ENCODE data around the gene SNAP29. TPM values are rescaled to one million over a fixed set of nuclear protein-coding genes. Genes with fewer than 3 reads are reported as not detected.

Gene SNAP29
- total RNA-seq, 1 experiment from 2014 or later, result 17.9 TPM

- Histone ChIP-seq H2BK12ac (ENCODE audit: insufficient read length, low read depth, low read length) (no peak overlapping the region), H2BK120ac (ENCODE audit: low read depth, low read length, poor library complexity, severe bottlenecking) (no peak overlapping the region), H4K5ac (ENCODE audit: insufficient read length, low read depth, low read length) (no peak overlapping the region), H3K56ac (ENCODE audit: insufficient read length, low read depth, low read length) (no peak overlapping the region), H4K8ac (replicated peaks; ENCODE audit: insufficient read length, low read depth, low read length) (no peak overlapping the region), H4K91ac (ENCODE audit: insufficient read length, low read depth, low read length) (no peak overlapping the region), H3K4ac (ENCODE audit: low read depth, low read length) (no peak overlapping the region), H2BK5ac (ENCODE audit: insufficient read length, low read length) (no peak overlapping the region), H3K27me3 (ENCODE audit: insufficient read depth, low read length) (no peaks in the 10 kb centered on the region), H2BK20ac (ENCODE audit: low read depth, low read length, poor library complexity, severe bottlenecking) (no peak overlapping the region), H4K20me1 (ENCODE audit: control insufficient read depth, insufficient read depth, insufficient read length) (no peaks in the 10 kb centered on the region), H2AK5ac (ENCODE audit: insufficient read length, low read length) (no peak overlapping the region), H3K79me1 (ENCODE audit: insufficient read depth, low read depth, low read length, poor library complexity, severe bottlenecking) (no peaks in the 10 kb centered on the region), H2AFZ (ENCODE audit: low read length) (no peak overlapping the region), H3K23ac (ENCODE audit: insufficient read length, low read depth, low read length) (no peak overlapping the region), H3K4me1 (ENCODE audit: insufficient read depth, low read length) (no peaks in the 10 kb centered on the region), H3K18ac (ENCODE audit: insufficient read length, low read depth, low read length) (no peak overlapping the region), H3T11ph (ENCODE audit: low read length) (no peak overlapping the region), H3K9me3 (ENCODE audit: control insufficient read depth, low read depth, low read length) (no peaks in the 10 kb centered on the region), H3K14ac (ENCODE audit: insufficient read depth, low read length) (no peak overlapping the region), H3K23me2 (ENCODE audit: insufficient read length, low read depth, low read length, poor library complexity, severe bottlenecking) (no peaks in the 10 kb centered on the region), H3K79me2 (ENCODE audit: insufficient read depth, low read length) (no peaks in the 10 kb centered on the region), H3K27ac (ENCODE audit: insufficient read length, low read depth, low read length) (no peak overlapping the region), H3K4me2 (ENCODE audit: insufficient read depth, insufficient read length, low read length) (no peak overlapping the region), H2BK15ac (ENCODE audit: low read depth, low read length) (no peak overlapping the region), H3K9ac (ENCODE audit: extremely low read depth, insufficient read length, low read length) (no peak overlapping the region)
- H3K27ac Mint-ChIP-seq, result 0 out of 7 replicates have a peak overlapping the region, but pooled peaks of 1 of the 3 experiments have one; percentile 10
- no peak for TF ChIP-seq CTCF (conservative IDR thresholded peaks at IDR 0.05)
- no CpG with 5 or more reads among the region's 6 CpGs for WGBS (ENCODE audit: extremely low coverage, insufficient read length, low lambda C conversion rate)
- no peaks in the 10 kb centered on the region for H3K4me1 Mint-ChIP-seq
- H3K4me3 Mint-ChIP-seq, result no peak overlapping the region
- no peaks in the 10 kb centered on the region for H3K9me3 Mint-ChIP-seq
- H3K27me3 Mint-ChIP-seq (ENCODE audit: low read depth), result no peaks in the 10 kb centered on the region
- H3K36me3 Mint-ChIP-seq (ENCODE audit: insufficient read depth in 1 of 3, low read depth in 3 of 3), result peaks cover 4 to 51% (median 11%) of the 10 kb centered on the region in 3 experiments; a peak in 6 of 7 replicates
- DNase-seq, result no peak
Observed at GRCh38 chr22:20816559-20816958, 42.2 kb upstream of the SNAP29 start.

All from H9 (cell line).